ENCODE data around the gene PLEKHG4B.

- TF ChIP-seq CTCF (IDR thresholded peaks at IDR 0.05; ENCODE audit: insufficient read depth, low read length, poor library complexity, severe bottlenecking) (no peak), EZH2phosphoT487 (conservative IDR thresholded peaks at IDR 0.05; ENCODE audit: low read length) (no peak)
Measured at GRCh38 chr5:91556-92263, at the start of gene PLEKHG4B.
